Panc1 (cell line): Measurements from ENCODE around the gene TSHZ3. TPM values are rescaled to one million over a fixed set of nuclear protein-coding genes. Genes with fewer than 3 reads are reported as not detected.

Source experiments
- ATAC-seq: fragments of 200-7000 bp; cut with Tn5 transposase; 2 replicates; pipeline ENCODE4 v1.9.1; 2020; ENCODE audit warnings: mild to moderate bottlenecking, moderate library complexity
- BruUV-seq: library from RNA; stranded (reverse); fragments of 400-500 nt; replicated peaks from 2 replicates; lab custom pipeline; 2021; lab: Mats Ljungman, UMichigan
- CTCF ChIA-PET: fragments of 300-600 bp; sonication (Branson Sonifier 250); formaldehyde crosslinking; loops from one replicate; lab custom pipeline; 2022; ENCODE audit warnings: antibody characterized with exemption; lab: Charles Lee
- POLR2A ChIA-PET: fragments of 300-600 bp; sonication (Branson Sonifier 250); formaldehyde crosslinking; loops from one replicate; lab custom pipeline; 2022; ENCODE audit warnings: antibody characterized with exemption; lab: Charles Lee
- DNase-seq: peaks from one replicate; pipeline ENCODE4 v3.0.0-alpha.2; 2010; ENCODE audit warnings: low read depth, low spot score
- H3K27ac ChIP-seq: 2 replicates; pipeline ENCODE4 v1.5.1; 2011; ENCODE audit warnings: mild to moderate bottlenecking, low read length, inconsistent platforms
- H3K27me3 ChIP-seq: fragments of 200-500 bp; sonication (Bioruptor generic); 2 replicates; pipeline ENCODE4 v1.6.0; 2014; ENCODE audit warnings: low read length, inconsistent platforms; ENCODE audit not compliant: control insufficient read depth, insufficient read depth
- H3K36me3 ChIP-seq: fragments of 200-500 bp; sonication (Bioruptor generic); 2 replicates; pipeline ENCODE4 v1.5.1; 2014; ENCODE audit warnings: inconsistent platforms, mild to moderate bottlenecking, low read length, moderate library complexity; ENCODE audit not compliant: control insufficient read depth, insufficient read depth
- H3K4me1 ChIP-seq: 2 replicates; pipeline ENCODE4 v1.5.1; 2011; ENCODE audit warnings: inconsistent platforms, mild to moderate bottlenecking, low read length, moderate library complexity; ENCODE audit not compliant: control insufficient read depth, insufficient read depth
- H3K4me3 ChIP-seq, 2 experiments: 2 replicates each; pipeline ENCODE4 v1.5.1; 2011 to 2012; ENCODE audit warnings: low read depth in 2 of 2, low read length in 2 of 2, mild to moderate bottlenecking in 2 of 2, inconsistent platforms in 1 of 2, moderate library complexity in 1 of 2
- H3K9me3 ChIP-seq: fragments of 200-500 bp; sonication (Bioruptor generic); 2 replicates; pipeline ENCODE4 v1.5.1; 2014; ENCODE audit warnings: low read depth, mild to moderate bottlenecking, inconsistent platforms, low read length, moderate library complexity; ENCODE audit not compliant: control insufficient read depth, insufficient read depth
- POLR2AphosphoS5 ChIP-seq: IDR thresholded peaks from 2 replicates; pipeline ENCODE4 v1.6.1; 2012; ENCODE audit warnings: mild to moderate bottlenecking, low read depth, low read length, moderate library complexity
- SIN3A ChIP-seq: IDR thresholded peaks from 2 replicates; pipeline ENCODE4 v1.6.1; 2012; ENCODE audit warnings: low read depth, mild to moderate bottlenecking, low read length, moderate library complexity, borderline replicate concordance; ENCODE audit not compliant: insufficient read depth
- TCF7L2 ChIP-seq: IDR thresholded peaks from 2 replicates; pipeline ENCODE4 v1.6.1; 2011; ENCODE audit warnings: mild to moderate bottlenecking, low read depth, low read length, inconsistent platforms
- in situ Hi-C: cut with HindIII; loops from 2 replicates; pipeline ENCODE4 v1.10.0; 2016; ENCODE audit warnings: low sequenced_read_pairs, low pct_unique_long_range_greater_than_20kb
- intact Hi-C: fragments of 100-400 bp; cut with micrococcal nuclease; formaldehyde crosslinking; loops from one replicate; pipeline ENCODE4 v1.10.0; 2022; ENCODE audit not compliant: unreplicated experiment
- total RNA-seq: library from RNA; stranded (reverse); gene quantifications from one replicate; pipeline ENCODE4 v1.2.1, GENCODE V29; 2021; ENCODE audit not compliant: unreplicated experiment
- TF ChIP-seq, protein P1 (sequence below): fragments of 450-650 bp; IDR thresholded peaks from 2 replicates; pipeline ENCODE4 v1.5.1; 2017; ENCODE audit warnings: mild to moderate bottlenecking
- TF ChIP-seq, protein P2 (sequence below), 2 experiments: IDR thresholded peaks; 2 replicates each; pipeline ENCODE4 v1.6.1; 2011 to 2012; ENCODE audit warnings: low read depth in 2 of 2, control low read depth in 1 of 2, low read length in 1 of 2, mild to moderate bottlenecking in 1 of 2, moderate library complexity in 1 of 2; ENCODE audit not compliant: insufficient read depth in 1 of 2

The TSHZ3 gene
- total RNA-seq, 1 experiment from 2014 or later, result 7.8 TPM

DNA sequence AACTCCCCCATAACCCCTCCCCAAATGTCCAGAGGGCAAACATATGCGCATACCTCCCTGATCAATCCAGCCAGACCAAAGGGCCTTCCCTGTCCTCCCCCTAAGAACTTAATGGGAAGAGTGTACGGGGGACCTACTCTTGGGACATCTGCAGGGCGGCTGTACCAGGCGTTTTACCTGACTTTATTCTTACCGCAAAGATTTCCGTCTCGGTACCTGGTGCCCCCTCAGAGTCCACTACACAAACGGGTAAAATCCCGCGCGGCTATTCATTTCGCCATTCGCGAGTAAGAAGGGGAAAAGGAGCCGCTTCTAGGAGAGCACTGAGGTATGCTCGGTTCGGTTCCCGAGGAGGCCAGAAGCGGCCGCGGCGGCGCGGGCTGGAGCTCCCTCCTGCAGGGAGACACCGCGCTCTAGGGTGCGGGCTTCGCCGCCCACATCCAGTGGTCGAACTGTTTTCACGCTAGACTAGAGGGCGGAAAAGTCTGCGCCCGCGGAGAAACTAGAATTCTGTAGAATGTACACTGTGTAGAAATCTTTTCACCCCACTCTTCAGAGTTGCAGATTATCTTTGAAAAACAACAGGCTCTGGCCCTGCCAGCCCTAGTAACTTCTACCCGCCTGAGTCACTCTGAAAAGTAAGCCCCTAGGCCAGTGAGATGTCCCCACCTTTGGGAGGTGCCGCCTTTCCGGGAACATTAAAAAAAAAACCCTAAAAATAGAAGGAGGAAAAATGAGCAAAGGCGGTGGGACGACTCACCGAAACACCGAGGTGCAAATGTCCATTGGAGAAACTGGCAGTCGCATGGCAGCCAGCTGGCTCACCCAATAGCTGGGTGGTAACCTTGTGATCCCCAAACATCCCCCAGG is 3.8 kb upstream of the TSHZ3 start:
- in situ Hi-C loops (no loop called here), intact Hi-C loops (no loop called here)
- ATAC-seq (no peak), DNase-seq (no peak)
- TSS peak; percentile 45 for BruUV-seq
- no peaks in the 10 kb centered on the region for H3K4me1 ChIP-seq
- TF ChIP-seq, protein P1, sequence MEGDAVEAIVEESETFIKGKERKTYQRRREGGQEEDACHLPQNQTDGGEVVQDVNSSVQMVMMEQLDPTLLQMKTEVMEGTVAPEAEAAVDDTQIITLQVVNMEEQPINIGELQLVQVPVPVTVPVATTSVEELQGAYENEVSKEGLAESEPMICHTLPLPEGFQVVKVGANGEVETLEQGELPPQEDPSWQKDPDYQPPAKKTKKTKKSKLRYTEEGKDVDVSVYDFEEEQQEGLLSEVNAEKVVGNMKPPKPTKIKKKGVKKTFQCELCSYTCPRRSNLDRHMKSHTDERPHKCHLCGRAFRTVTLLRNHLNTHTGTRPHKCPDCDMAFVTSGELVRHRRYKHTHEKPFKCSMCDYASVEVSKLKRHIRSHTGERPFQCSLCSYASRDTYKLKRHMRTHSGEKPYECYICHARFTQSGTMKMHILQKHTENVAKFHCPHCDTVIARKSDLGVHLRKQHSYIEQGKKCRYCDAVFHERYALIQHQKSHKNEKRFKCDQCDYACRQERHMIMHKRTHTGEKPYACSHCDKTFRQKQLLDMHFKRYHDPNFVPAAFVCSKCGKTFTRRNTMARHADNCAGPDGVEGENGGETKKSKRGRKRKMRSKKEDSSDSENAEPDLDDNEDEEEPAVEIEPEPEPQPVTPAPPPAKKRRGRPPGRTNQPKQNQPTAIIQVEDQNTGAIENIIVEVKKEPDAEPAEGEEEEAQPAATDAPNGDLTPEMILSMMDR, result no peak
- TF ChIP-seq TCF7L2 (no peak), POLR2AphosphoS5 (no peak), SIN3A (no peak)
- TF ChIP-seq, protein P2, sequence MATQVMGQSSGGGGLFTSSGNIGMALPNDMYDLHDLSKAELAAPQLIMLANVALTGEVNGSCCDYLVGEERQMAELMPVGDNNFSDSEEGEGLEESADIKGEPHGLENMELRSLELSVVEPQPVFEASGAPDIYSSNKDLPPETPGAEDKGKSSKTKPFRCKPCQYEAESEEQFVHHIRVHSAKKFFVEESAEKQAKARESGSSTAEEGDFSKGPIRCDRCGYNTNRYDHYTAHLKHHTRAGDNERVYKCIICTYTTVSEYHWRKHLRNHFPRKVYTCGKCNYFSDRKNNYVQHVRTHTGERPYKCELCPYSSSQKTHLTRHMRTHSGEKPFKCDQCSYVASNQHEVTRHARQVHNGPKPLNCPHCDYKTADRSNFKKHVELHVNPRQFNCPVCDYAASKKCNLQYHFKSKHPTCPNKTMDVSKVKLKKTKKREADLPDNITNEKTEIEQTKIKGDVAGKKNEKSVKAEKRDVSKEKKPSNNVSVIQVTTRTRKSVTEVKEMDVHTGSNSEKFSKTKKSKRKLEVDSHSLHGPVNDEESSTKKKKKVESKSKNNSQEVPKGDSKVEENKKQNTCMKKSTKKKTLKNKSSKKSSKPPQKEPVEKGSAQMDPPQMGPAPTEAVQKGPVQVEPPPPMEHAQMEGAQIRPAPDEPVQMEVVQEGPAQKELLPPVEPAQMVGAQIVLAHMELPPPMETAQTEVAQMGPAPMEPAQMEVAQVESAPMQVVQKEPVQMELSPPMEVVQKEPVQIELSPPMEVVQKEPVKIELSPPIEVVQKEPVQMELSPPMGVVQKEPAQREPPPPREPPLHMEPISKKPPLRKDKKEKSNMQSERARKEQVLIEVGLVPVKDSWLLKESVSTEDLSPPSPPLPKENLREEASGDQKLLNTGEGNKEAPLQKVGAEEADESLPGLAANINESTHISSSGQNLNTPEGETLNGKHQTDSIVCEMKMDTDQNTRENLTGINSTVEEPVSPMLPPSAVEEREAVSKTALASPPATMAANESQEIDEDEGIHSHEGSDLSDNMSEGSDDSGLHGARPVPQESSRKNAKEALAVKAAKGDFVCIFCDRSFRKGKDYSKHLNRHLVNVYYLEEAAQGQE (IDR thresholded peaks at IDR 0.05; ENCODE audit: insufficient read depth in 1 of 2, low read depth in 2 of 2, low read length in 1 of 2), result no peak
- H3K36me3 ChIP-seq, result no peaks in the 10 kb centered on the region
- H3K27ac ChIP-seq, result no peak overlapping the region
- peaks cover 2% of the 10 kb centered on the region; the same call in 1 of the 2 replicates for H3K27me3 ChIP-seq
- CTCF ChIA-PET, result no interaction called here
- no peak overlapping the region for H3K4me3 ChIP-seq
- POLR2A ChIA-PET, result no interaction called here
- H3K9me3 ChIP-seq, result no peaks in the 10 kb centered on the region

DNA sequence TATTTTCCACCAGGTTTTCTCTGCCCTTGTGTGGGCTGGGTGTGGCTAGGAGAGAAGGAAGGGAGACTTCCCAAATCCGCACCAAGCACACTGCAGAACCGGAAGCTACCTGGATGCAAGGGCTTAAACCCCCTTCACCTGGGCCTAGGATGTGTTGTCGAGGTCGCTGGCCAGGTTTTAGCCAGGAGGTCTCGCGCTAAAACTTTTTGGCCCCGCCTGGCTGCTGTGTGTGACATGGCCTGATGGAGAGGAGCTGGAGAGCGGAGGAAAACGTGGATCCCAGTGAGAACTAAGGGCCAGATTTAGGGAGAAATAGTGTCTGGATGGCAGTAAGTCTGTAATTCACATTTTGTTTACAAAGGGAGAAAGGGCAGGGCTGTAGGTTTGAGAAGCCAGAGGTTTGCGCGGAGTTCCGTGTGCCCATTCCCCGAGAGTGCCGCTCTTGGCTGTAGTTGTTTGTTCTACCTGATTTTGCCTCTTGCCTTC is 3.1 kb upstream of the TSHZ3 start:
- Histone ChIP-seq H3K9me3 (no peaks in the 10 kb centered on the region), H3K4me3 (no peak overlapping the region), H3K4me1 (no peaks in the 10 kb centered on the region), H3K36me3 (no peaks in the 10 kb centered on the region), H3K27ac (no peak overlapping the region), H3K27me3 (peaks cover 2% of the 10 kb centered on the region; the same call in 1 of the 2 replicates)
- in situ Hi-C loops, result no loop called here
- no peak for ATAC-seq
- intact Hi-C loops, result no loop called here
- TF ChIP-seq, protein P2 (IDR thresholded peaks at IDR 0.05; ENCODE audit: insufficient read depth in 1 of 2, low read depth in 2 of 2, low read length in 1 of 2), result no peak
- TF ChIP-seq SIN3A (no peak), POLR2AphosphoS5 (no peak), TCF7L2 (no peak)
- TF ChIP-seq, protein P1, result no peak
- BruUV-seq, result no TSS peak
- POLR2A ChIA-PET, result no interaction called here
- CTCF ChIA-PET, result no interaction called here
- no peak for DNase-seq
